C4-2B (cell line): ENCODE data around the gene INIP.

Experiments used
- ZFX ChIP-seq: fragments of 450-650 bp; IDR thresholded peaks from 2 replicates; pipeline ENCODE4 v1.6.1; 2017
- TF ChIP-seq, protein P1 (sequence below): fragments of 450-650 bp; conservative IDR thresholded peaks from 2 replicates; pipeline ENCODE4 v1.5.1; 2017; ENCODE audit warnings: mild to moderate bottlenecking

DNA sequence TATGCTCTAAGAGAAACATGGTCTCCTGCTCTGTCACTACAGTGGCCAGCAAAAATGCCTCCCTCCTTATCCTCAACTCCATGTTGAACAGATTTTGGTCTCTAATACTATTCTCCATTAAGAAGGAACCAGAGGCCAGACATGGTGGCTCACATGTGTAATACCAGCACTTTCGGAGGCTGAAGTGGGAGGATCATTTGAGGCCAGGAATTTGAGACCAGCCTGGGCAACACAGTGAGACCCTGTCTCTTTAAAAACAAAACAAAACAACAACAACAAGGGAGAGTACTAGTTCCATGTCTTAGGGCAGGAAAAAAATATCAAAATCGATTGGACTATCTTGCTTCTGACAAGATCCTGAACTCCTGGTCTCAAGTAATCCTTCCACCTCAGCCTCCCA lies 14.6 kb downstream of the INIP start:
- TF ChIP-seq, protein P1, sequence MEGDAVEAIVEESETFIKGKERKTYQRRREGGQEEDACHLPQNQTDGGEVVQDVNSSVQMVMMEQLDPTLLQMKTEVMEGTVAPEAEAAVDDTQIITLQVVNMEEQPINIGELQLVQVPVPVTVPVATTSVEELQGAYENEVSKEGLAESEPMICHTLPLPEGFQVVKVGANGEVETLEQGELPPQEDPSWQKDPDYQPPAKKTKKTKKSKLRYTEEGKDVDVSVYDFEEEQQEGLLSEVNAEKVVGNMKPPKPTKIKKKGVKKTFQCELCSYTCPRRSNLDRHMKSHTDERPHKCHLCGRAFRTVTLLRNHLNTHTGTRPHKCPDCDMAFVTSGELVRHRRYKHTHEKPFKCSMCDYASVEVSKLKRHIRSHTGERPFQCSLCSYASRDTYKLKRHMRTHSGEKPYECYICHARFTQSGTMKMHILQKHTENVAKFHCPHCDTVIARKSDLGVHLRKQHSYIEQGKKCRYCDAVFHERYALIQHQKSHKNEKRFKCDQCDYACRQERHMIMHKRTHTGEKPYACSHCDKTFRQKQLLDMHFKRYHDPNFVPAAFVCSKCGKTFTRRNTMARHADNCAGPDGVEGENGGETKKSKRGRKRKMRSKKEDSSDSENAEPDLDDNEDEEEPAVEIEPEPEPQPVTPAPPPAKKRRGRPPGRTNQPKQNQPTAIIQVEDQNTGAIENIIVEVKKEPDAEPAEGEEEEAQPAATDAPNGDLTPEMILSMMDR = no peak
- TF ChIP-seq ZFX = no peak
